OCI-LY7 (cell line): ENCODE results near the gene SLC66A2. TPM values are rescaled to one million over a fixed set of nuclear protein-coding genes. Genes with fewer than 3 reads are reported as not detected.

Source experiments
- BruUV-seq: library from RNA; stranded (reverse); fragments of 400-500 nt; replicated peaks from 2 replicates; lab custom pipeline; 2021; lab: Mats Ljungman, UMichigan
- CTCF ChIA-PET: fragments of 300-600 bp; sonication (Branson Sonifier 250); formaldehyde crosslinking; loops from one replicate; lab custom pipeline; 2022; ENCODE audit warnings: antibody characterized with exemption; ENCODE audit not compliant: unreplicated experiment; lab: Charles Lee
- POLR2A ChIA-PET: fragments of 300-600 bp; sonication (Branson Sonifier 250); formaldehyde crosslinking; loops from one replicate; lab custom pipeline; 2022; ENCODE audit warnings: antibody characterized with exemption; lab: Charles Lee
- DNase-seq: peaks from one replicate; pipeline ENCODE4 v3.0.0-alpha.2; 2015; ENCODE audit warnings: low spot score
- H2AFZ ChIP-seq: fragments of 200-600 bp; sonication (generic), shearing (Covaris generic); 2 replicates; pipeline ENCODE4 v1.6.1; 2014; ENCODE audit warnings: mild to moderate bottlenecking, antibody characterized with exemption, low read length, moderate library complexity
- H3K27ac ChIP-seq: fragments of 200-600 bp; sonication (generic); 2 replicates; pipeline ENCODE4 v1.5.1; 2014; ENCODE audit warnings: mixed run types, low read depth, mild to moderate bottlenecking, moderate library complexity, low read length, inconsistent platforms; ENCODE audit not compliant: poor library complexity, severe bottlenecking
- H3K36me3 ChIP-seq: fragments of 200-600 bp; sonication (generic); 2 replicates; pipeline ENCODE4 v1.6.1; 2014; ENCODE audit warnings: mild to moderate bottlenecking, antibody characterized with exemption, low read length, moderate library complexity, mixed read lengths; ENCODE audit not compliant: insufficient read depth
- H3K4me1 ChIP-seq: fragments of 200-600 bp; sonication (generic); 2 replicates; pipeline ENCODE4 v1.5.1; 2014; ENCODE audit warnings: mild to moderate bottlenecking, low read length; ENCODE audit not compliant: insufficient read depth, poor library complexity, severe bottlenecking
- H3K4me2 ChIP-seq: fragments of 200-600 bp; sonication (generic); 2 replicates; pipeline ENCODE4 v1.6.1; 2014; ENCODE audit warnings: mild to moderate bottlenecking, low read length
- H3K4me3 ChIP-seq: fragments of 200-600 bp; sonication (generic); 2 replicates; pipeline ENCODE4 v1.5.1; 2014; ENCODE audit warnings: mild to moderate bottlenecking, low read depth, low read length; ENCODE audit not compliant: poor library complexity, severe bottlenecking
- H3K79me2 ChIP-seq: fragments of 200-600 bp; sonication (generic); 2 replicates; pipeline ENCODE4 v1.6.1; 2016; ENCODE audit warnings: low read depth, mild to moderate bottlenecking, low read length, moderate library complexity, mixed read lengths; ENCODE audit not compliant: insufficient read depth
- H3K9me2 ChIP-seq: fragments of 200-600 bp; sonication (generic); 2 replicates; pipeline ENCODE4 v1.6.1; 2016; ENCODE audit warnings: mild to moderate bottlenecking, low read length, mixed read lengths; ENCODE audit not compliant: insufficient read depth
- H3K9me3 ChIP-seq: fragments of 200-600 bp; sonication (generic); 2 replicates; pipeline ENCODE4 v1.6.1; 2014; ENCODE audit warnings: mild to moderate bottlenecking, mixed run types, low read length, mixed read lengths
- H4K20me1 ChIP-seq: fragments of 200-600 bp; sonication (generic); 2 replicates; pipeline ENCODE4 v1.6.1; 2014; ENCODE audit warnings: mild to moderate bottlenecking, antibody characterized with exemption, low read length, moderate library complexity, mixed read lengths; ENCODE audit not compliant: insufficient read depth
- EZH2phosphoT487 ChIP-seq: fragments of 200-600 bp; sonication (generic); IDR thresholded peaks from 2 replicates; pipeline ENCODE4 v1.6.1; 2018; ENCODE audit warnings: low read depth, borderline replicate concordance, mild to moderate bottlenecking, mixed run types, antibody characterized with exemption, low read length, moderate library complexity, mixed read lengths
- intact Hi-C: fragments of 100-400 bp; cut with micrococcal nuclease; formaldehyde crosslinking; loops from one replicate; pipeline ENCODE4 v1.10.0; 2022; ENCODE audit not compliant: unreplicated experiment
- total RNA-seq, 2 experiments: library from RNA; depleted of rRNA in 1 of 2; stranded (reverse); fragments of >200 nt in 1 of 2; shearing (Covaris generic) in 1 of 2; gene quantifications; 2 replicates each; pipeline ENCODE4 v1.2.3, GENCODE V29; 2014 to 2022
- TF ChIP-seq, protein P1 (sequence below): fragments of 200-600 bp; sonication (generic); conservative IDR thresholded peaks from 2 replicates; pipeline ENCODE4 v1.5.1; 2014; ENCODE audit warnings: mild to moderate bottlenecking, antibody characterized with exemption, low read length, moderate library complexity, mixed read lengths

SLC66A2 gene
- total RNA-seq, 2 experiments from 2014 or later, result 14.5 to 17.9 TPM

DNA sequence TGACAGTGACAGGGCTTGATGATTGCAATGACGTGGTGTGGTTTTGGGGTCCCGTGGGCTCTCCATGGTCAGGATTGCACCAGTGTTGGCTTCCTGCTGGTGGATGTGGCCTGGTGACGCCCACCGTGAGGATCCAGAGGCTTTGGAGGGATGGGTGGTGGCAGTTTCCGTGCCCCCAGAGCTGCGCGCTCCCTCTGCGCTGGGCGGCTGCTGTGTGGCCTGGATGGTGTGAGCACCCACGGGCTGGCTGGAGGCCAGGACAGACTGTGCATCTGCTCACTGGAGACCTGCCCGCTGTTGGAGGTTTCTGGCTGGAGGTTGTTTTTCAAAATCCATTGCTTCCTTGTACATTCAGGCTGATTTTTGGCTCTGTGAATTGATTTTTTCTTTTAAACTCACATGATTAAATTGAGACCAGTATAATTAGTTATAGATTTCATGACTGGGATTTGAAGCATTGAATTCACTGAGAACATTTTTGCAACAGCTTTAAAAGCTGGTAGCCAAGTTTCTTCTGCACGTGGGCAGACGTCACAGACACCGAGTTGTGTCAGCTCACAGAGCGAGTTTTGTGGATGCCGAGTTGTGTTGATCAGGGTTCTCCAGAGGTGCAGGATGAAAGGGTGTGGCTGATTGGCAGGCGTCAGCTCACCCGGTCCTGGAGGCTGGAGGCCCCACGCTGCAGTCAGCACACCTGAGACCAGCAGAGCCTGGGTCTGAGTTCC is 81.0 kb downstream of the SLC66A2 start:
- Histone ChIP-seq H3K4me1 (no peaks in the 10 kb centered on the region), H3K9me2 (no peaks in the 10 kb centered on the region), H3K4me2 (no peak overlapping the region), H3K9me3 (no peaks in the 10 kb centered on the region), H3K36me3 (no peaks in the 10 kb centered on the region), H3K4me3 (no peak overlapping the region), H2AFZ (no peak overlapping the region), H3K27ac (no peak overlapping the region), H4K20me1 (no peaks in the 10 kb centered on the region), H3K79me2 (no peaks in the 10 kb centered on the region)
- POLR2A ChIA-PET, result no interaction called here
- BruUV-seq, result no TSS peak
- DNase-seq, result no peak
- intact Hi-C loops, result no loop called here
- CTCF ChIA-PET, result no interaction called here
- TF ChIP-seq, protein P1, sequence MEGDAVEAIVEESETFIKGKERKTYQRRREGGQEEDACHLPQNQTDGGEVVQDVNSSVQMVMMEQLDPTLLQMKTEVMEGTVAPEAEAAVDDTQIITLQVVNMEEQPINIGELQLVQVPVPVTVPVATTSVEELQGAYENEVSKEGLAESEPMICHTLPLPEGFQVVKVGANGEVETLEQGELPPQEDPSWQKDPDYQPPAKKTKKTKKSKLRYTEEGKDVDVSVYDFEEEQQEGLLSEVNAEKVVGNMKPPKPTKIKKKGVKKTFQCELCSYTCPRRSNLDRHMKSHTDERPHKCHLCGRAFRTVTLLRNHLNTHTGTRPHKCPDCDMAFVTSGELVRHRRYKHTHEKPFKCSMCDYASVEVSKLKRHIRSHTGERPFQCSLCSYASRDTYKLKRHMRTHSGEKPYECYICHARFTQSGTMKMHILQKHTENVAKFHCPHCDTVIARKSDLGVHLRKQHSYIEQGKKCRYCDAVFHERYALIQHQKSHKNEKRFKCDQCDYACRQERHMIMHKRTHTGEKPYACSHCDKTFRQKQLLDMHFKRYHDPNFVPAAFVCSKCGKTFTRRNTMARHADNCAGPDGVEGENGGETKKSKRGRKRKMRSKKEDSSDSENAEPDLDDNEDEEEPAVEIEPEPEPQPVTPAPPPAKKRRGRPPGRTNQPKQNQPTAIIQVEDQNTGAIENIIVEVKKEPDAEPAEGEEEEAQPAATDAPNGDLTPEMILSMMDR, result no peak
- TF ChIP-seq EZH2phosphoT487, result no peak

DNA sequence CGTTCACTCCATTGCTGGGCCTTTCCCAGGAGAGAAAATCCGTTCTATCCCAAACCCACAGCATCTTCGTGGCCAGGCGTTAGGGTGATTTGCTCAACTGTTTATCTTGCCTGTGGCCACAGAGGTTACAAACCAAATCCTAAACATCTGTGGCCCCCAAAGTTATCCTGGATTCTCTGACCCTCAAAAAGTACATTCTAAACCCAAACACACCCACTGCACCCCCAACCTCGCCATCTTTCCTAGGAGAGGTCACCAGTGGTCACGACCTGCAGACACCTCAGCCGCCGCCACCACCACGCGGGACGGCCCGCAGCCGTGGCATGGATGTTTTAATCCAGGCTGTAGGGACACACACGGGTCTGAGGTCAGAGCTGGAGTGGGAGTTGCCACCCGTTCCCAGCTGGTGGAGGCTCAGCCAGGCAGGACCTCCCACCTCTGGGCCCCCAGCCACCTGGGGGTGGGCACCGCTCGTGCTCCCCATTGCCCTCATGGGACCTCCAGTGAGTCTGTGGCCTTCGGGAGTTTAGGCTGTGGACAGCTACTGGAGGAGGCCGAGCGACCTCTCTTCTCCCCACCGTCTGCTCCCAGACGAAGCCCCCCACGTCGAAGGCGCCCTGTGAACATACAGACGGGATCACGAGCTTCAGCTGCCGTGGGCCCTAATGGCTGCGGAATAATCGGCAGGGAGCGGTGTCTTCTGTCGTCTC is 81.7 kb downstream of the SLC66A2 start:
- no peaks in the 10 kb centered on the region for H3K9me2 ChIP-seq
- no peak overlapping the region for H2AFZ ChIP-seq
- H4K20me1 ChIP-seq, result no peaks in the 10 kb centered on the region
- DNase-seq, result no peak
- H3K4me3 ChIP-seq, result no peak overlapping the region
- intact Hi-C loops, result no loop called here
- H3K4me2 ChIP-seq, result no peak overlapping the region
- POLR2A ChIA-PET, result no interaction called here
- H3K36me3 ChIP-seq, result no peaks in the 10 kb centered on the region
- CTCF ChIA-PET, result no interaction called here
- TF ChIP-seq EZH2phosphoT487, result no peak
- TF ChIP-seq, protein P1, result no peak
- H3K4me1 ChIP-seq, result no peaks in the 10 kb centered on the region
- no peaks in the 10 kb centered on the region for H3K9me3 ChIP-seq
- no peaks in the 10 kb centered on the region for H3K79me2 ChIP-seq
- H3K27ac ChIP-seq, result no peak overlapping the region
- no TSS peak for BruUV-seq
